ENCODE data around the gene MAD1L1.

MAD1L1 gene

GRCh38 chr7:2007551-2007950 is 225.2 kb downstream of the MAD1L1 start:
- H3K27ac ChIP-seq = no peak overlapping the region
- TF ChIP-seq CTCF (IDR thresholded peaks at IDR 0.05) = no peak
- H3K4me3 ChIP-seq (ENCODE audit: low read depth in 1 of 2, low read length in 1 of 2) = no peak overlapping the region
- H3K27me3 ChIP-seq = no peaks in the 10 kb centered on the region
- H3K9me3 ChIP-seq = no peaks in the 10 kb centered on the region
- no peaks in the 10 kb centered on the region for H3K4me1 ChIP-seq (ENCODE audit: control insufficient read depth in 1 of 2, insufficient read depth in 1 of 2, low read depth in 1 of 2, low read length in 1 of 2)
- peaks cover 9% of the 10 kb centered on the region for H3K36me3 ChIP-seq

- peaks cover 9% of the 10 kb centered on the region for H3K36me3 ChIP-seq
- H3K4me1 ChIP-seq (ENCODE audit: control insufficient read depth in 1 of 2, insufficient read depth in 1 of 2, low read depth in 1 of 2, low read length in 1 of 2) = no peaks in the 10 kb centered on the region
- no peak for TF ChIP-seq CTCF (IDR thresholded peaks at IDR 0.05)
- no peak overlapping the region for H3K27ac ChIP-seq
- H3K9me3 ChIP-seq = no peaks in the 10 kb centered on the region
- no peaks in the 10 kb centered on the region for H3K27me3 ChIP-seq
- no peak overlapping the region for H3K4me3 ChIP-seq (ENCODE audit: low read depth in 1 of 2, low read length in 1 of 2)
Measured at GRCh38 chr7:2006921-2007381, 225.8 kb downstream of the MAD1L1 start.

- no peaks in the 10 kb centered on the region for H3K4me1 ChIP-seq (ENCODE audit: control insufficient read depth in 1 of 2, insufficient read depth in 1 of 2, low read depth in 1 of 2, low read length in 1 of 2)
- no peak for TF ChIP-seq CTCF (IDR thresholded peaks at IDR 0.05)
Measured at GRCh38 chr7:2006231-2006771, 226.4 kb downstream of the MAD1L1 start.

GRCh38 chr7:2005786-2006185 is 227.0 kb downstream of the MAD1L1 start:
- Histone ChIP-seq H3K36me3 (peaks cover 14% of the 10 kb centered on the region), H3K27ac (no peak overlapping the region), H3K27me3 (no peaks in the 10 kb centered on the region), H3K9me3 (no peaks in the 10 kb centered on the region), H3K4me3 (ENCODE audit: low read depth in 1 of 2, low read length in 1 of 2) (no peak overlapping the region), H3K4me1 (ENCODE audit: control insufficient read depth in 1 of 2, insufficient read depth in 1 of 2, low read depth in 1 of 2, low read length in 1 of 2) (no peaks in the 10 kb centered on the region)
- TF ChIP-seq CTCF (IDR thresholded peaks at IDR 0.05) = no peak

More at GRCh38 chr7:2006231-2006771, 226.4 kb downstream of the MAD1L1 start:
- H3K4me3 ChIP-seq (ENCODE audit: low read depth in 1 of 2, low read length in 1 of 2) = no peak overlapping the region
- H3K27ac ChIP-seq = no peak overlapping the region
- H3K27me3 ChIP-seq = no peaks in the 10 kb centered on the region
- no peaks in the 10 kb centered on the region for H3K9me3 ChIP-seq
- peaks cover 9% of the 10 kb centered on the region for H3K36me3 ChIP-seq

- Histone ChIP-seq H3K4me3 (ENCODE audit: low read depth in 1 of 2, low read length in 1 of 2) (no peak overlapping the region), H3K27ac (no peak overlapping the region), H3K9me3 (no peaks in the 10 kb centered on the region), H3K27me3 (no peaks in the 10 kb centered on the region), H3K36me3 (peaks cover 15% of the 10 kb centered on the region), H3K4me1 (ENCODE audit: control insufficient read depth in 1 of 2, insufficient read depth in 1 of 2, low read depth in 1 of 2, low read length in 1 of 2) (no peaks in the 10 kb centered on the region)
- TF ChIP-seq CTCF (IDR thresholded peaks at IDR 0.05) = no peak
Measured at GRCh38 chr7:2004841-2005725, 227.7 kb downstream of the MAD1L1 start.
